IMR-90 (cell line): ENCODE results near the gene HPS4. TPM values are rescaled to one million over a fixed set of nuclear protein-coding genes. Genes with fewer than 3 reads are reported as not detected.

Experiments
- ATAC-seq: fragments of 200-7000 bp; cut with Tn5 transposase; 2 replicates; pipeline ENCODE4 v1.9.1; 2020; ENCODE audit warnings: low read depth, mild to moderate bottlenecking, moderate library complexity
- BruUV-seq: library from RNA; stranded (reverse); fragments of 400-500 nt; replicated peaks from 2 replicates; lab custom pipeline; 2021; lab: Mats Ljungman, UMichigan
- CTCF ChIA-PET: fragments of 300-600 bp; formaldehyde crosslinking; extraction: SDS; loops from one replicate; lab custom pipeline; 2021; ENCODE audit warnings: antibody characterized with exemption; lab: Yijun Ruan, JAX
- POLR2A ChIA-PET: fragments of 300-600 bp; sonication (Branson Sonifier 250); formaldehyde crosslinking; loops from one replicate; lab custom pipeline; 2022; ENCODE audit warnings: antibody characterized with exemption; ENCODE audit not compliant: unreplicated experiment; lab: Charles Lee
- DNase-seq: peaks from one replicate; pipeline ENCODE4 v3.0.0; 2013
- H2AFZ ChIP-seq: replicated peaks from 2 replicates; pipeline ENCODE3; 2013; ENCODE audit warnings: low read length, mild to moderate bottlenecking; ENCODE audit not compliant: poor library complexity
- H2AK5ac ChIP-seq: 2 replicates; pipeline ENCODE4 v1.6.1; 2013; ENCODE audit warnings: low read depth, low read length, inconsistent platforms
- H2AK9ac ChIP-seq: replicated peaks from 2 replicates; pipeline ENCODE3; 2013; ENCODE audit warnings: mild to moderate bottlenecking, low read depth, low read length, moderate library complexity; ENCODE audit not compliant: poor library complexity
- H2BK120ac ChIP-seq: 2 replicates; pipeline ENCODE4 v1.6.1; 2013; ENCODE audit warnings: low read depth, low read length, inconsistent platforms
- H2BK15ac ChIP-seq: 3 replicates; pipeline ENCODE4 v1.6.1; 2013; ENCODE audit warnings: low read depth, low read length, inconsistent platforms
- H2BK20ac ChIP-seq: 2 replicates; pipeline ENCODE4 v1.6.1; 2013; ENCODE audit warnings: low read depth, mild to moderate bottlenecking, inconsistent platforms, low read length, moderate library complexity
- H2BK5ac ChIP-seq: 2 replicates; pipeline ENCODE4 v1.6.1; 2013; ENCODE audit warnings: mild to moderate bottlenecking, low read depth, low read length, inconsistent platforms; ENCODE audit not compliant: poor library complexity, severe bottlenecking
- H3K14ac ChIP-seq: replicated peaks from 2 replicates; pipeline ENCODE4 v1.6.1; 2013; ENCODE audit warnings: low read depth, low read length, inconsistent platforms
- H3K18ac ChIP-seq: 2 replicates; pipeline ENCODE4 v1.6.1; 2013; ENCODE audit warnings: low read depth, low read length, control low read depth
- H3K23ac ChIP-seq: 2 replicates; pipeline ENCODE4 v1.6.1; 2013; ENCODE audit warnings: low read depth, low read length, inconsistent platforms
- H3K27ac ChIP-seq: 2 replicates; pipeline ENCODE4 v1.5.1; 2013; ENCODE audit warnings: mild to moderate bottlenecking, control low read depth, low read length; ENCODE audit not compliant: insufficient read depth
- H3K27me3 ChIP-seq: 2 replicates; pipeline ENCODE4 v1.6.1; 2013; ENCODE audit warnings: low read length; ENCODE audit not compliant: control insufficient read depth, insufficient read depth
- H3K36me3 ChIP-seq: 2 replicates; pipeline ENCODE4 v1.6.1; 2013; ENCODE audit warnings: low read length, mixed read lengths; ENCODE audit not compliant: control insufficient read depth, insufficient read depth
- H3K4ac ChIP-seq: 2 replicates; pipeline ENCODE4 v1.6.1; 2013; ENCODE audit warnings: low read depth, low read length, inconsistent platforms
- H3K4me1 ChIP-seq: 2 replicates; pipeline ENCODE4 v1.6.1; 2013; ENCODE audit warnings: low read length, mixed read lengths; ENCODE audit not compliant: control insufficient read depth, insufficient read depth
- H3K4me2 ChIP-seq: 2 replicates; pipeline ENCODE4 v1.6.1; 2013; ENCODE audit warnings: low read depth, mild to moderate bottlenecking, control low read depth, low read length, moderate library complexity
- H3K4me3 ChIP-seq: 2 replicates; pipeline ENCODE4 v1.5.1; 2013; ENCODE audit warnings: low read depth, mild to moderate bottlenecking, control low read depth, low read length, moderate library complexity; ENCODE audit not compliant: insufficient read depth
- H3K56ac ChIP-seq: 2 replicates; pipeline ENCODE4 v1.6.1; 2013; ENCODE audit warnings: low read length, inconsistent platforms; ENCODE audit not compliant: insufficient read depth; ENCODE audit errors: extremely low read depth
- H3K79me1 ChIP-seq, 2 experiments: 2 replicates each; pipeline ENCODE4 v1.6.1; 2013; ENCODE audit warnings: low read length in 2 of 2, inconsistent platforms in 1 of 2, low read depth in 1 of 2
- H3K9ac ChIP-seq: 2 replicates; pipeline ENCODE4 v1.6.1; 2013; ENCODE audit warnings: low read depth, low read length, control low read depth
- H3K9me1 ChIP-seq: 2 replicates; pipeline ENCODE4 v1.6.1; 2013; ENCODE audit warnings: low read length, inconsistent platforms; ENCODE audit not compliant: insufficient read depth
- H3K9me3 ChIP-seq: 2 replicates; pipeline ENCODE4 v1.6.1; 2013; ENCODE audit warnings: low read length; ENCODE audit not compliant: control insufficient read depth, insufficient read depth
- H4K20me1 ChIP-seq: 2 replicates; pipeline ENCODE4 v1.6.1; 2013; ENCODE audit warnings: low read length, inconsistent platforms; ENCODE audit not compliant: insufficient read depth
- H4K5ac ChIP-seq: 2 replicates; pipeline ENCODE4 v1.6.1; 2013; ENCODE audit warnings: mild to moderate bottlenecking, low read depth, low read length, control low read depth
- H4K8ac ChIP-seq, 2 experiments: 2 replicates each; pipeline ENCODE4 v1.6.1; 2013; ENCODE audit warnings: low read depth in 2 of 2, low read length in 2 of 2, control low read depth in 1 of 2, inconsistent platforms in 1 of 2
- H4K91ac ChIP-seq: 2 replicates; pipeline ENCODE4 v1.6.1; 2013; ENCODE audit warnings: low read depth, low read length, inconsistent platforms; ENCODE audit not compliant: insufficient read depth
- BHLHE40 ChIP-seq: fragments of 150-350 bp; IDR thresholded peaks from 2 replicates; pipeline ENCODE4 v1.6.1; 2016; ENCODE audit warnings: mild to moderate bottlenecking, low read depth, low read length
- CEBPB ChIP-seq: IDR thresholded peaks from 2 replicates; pipeline ENCODE4 v1.6.1; 2012; ENCODE audit warnings: low read depth, low read length, improper control_type of control experiment
- CHD1 ChIP-seq: IDR thresholded peaks from 2 replicates; pipeline ENCODE4 v1.6.1; 2012; ENCODE audit warnings: low read depth, low read length, improper control_type of control experiment
- ELK1 ChIP-seq: fragments of 150-350 bp; IDR thresholded peaks from 2 replicates; pipeline ENCODE4 v1.6.1; 2016; ENCODE audit warnings: low read depth, mild to moderate bottlenecking, low read length, moderate library complexity, borderline replicate concordance
- MAFK ChIP-seq: IDR thresholded peaks from 2 replicates; pipeline ENCODE4 v1.6.1; 2012; ENCODE audit warnings: low read depth, low read length, improper control_type of control experiment
- MAZ ChIP-seq: IDR thresholded peaks from 2 replicates; pipeline ENCODE4 v1.6.1; 2012; ENCODE audit warnings: low read depth, mild to moderate bottlenecking, low read length, improper control_type of control experiment, moderate library complexity, borderline replicate concordance
- MXI1 ChIP-seq: IDR thresholded peaks from 2 replicates; pipeline ENCODE4 v1.6.1; 2012; ENCODE audit warnings: low read depth, mild to moderate bottlenecking, low read length, moderate library complexity, borderline replicate concordance
- NFE2L2 ChIP-seq: fragments of 150-350 bp; IDR thresholded peaks from 2 replicates; pipeline ENCODE4 v1.6.1; 2016; ENCODE audit warnings: low read depth, mild to moderate bottlenecking, low read length
- POLR2A ChIP-seq: IDR thresholded peaks from 2 replicates; pipeline ENCODE4 v1.6.1; 2012; ENCODE audit warnings: mild to moderate bottlenecking, low read depth, low read length
- RAD21 ChIP-seq: IDR thresholded peaks from 2 replicates; pipeline ENCODE4 v1.6.1; 2012; ENCODE audit warnings: low read length, improper control_type of control experiment
- RCOR1 ChIP-seq: IDR thresholded peaks from 2 replicates; pipeline ENCODE4 v1.6.1; 2012; ENCODE audit warnings: mild to moderate bottlenecking, low read length, improper control_type of control experiment; ENCODE audit not compliant: insufficient replicate concordance
- RFX5 ChIP-seq: IDR thresholded peaks from 2 replicates; pipeline ENCODE4 v1.8.0; 2012; ENCODE audit warnings: low read depth, mild to moderate bottlenecking, low read length, moderate library complexity
- SMC3 ChIP-seq: fragments of 150-350 bp; IDR thresholded peaks from 2 replicates; pipeline ENCODE4 v1.6.1; 2016; ENCODE audit warnings: low read depth, mild to moderate bottlenecking, antibody characterized with exemption, low read length, moderate library complexity
- WGBS, 2 experiments: methylation state at CpG; one replicate each; pipeline versions ENCODE4 v1.1.5 to v1.1.7; 2013; ENCODE audit warnings: missing lambda C conversion rate in 2 of 2; ENCODE audit not compliant: insufficient read length in 1 of 2; ENCODE audit errors: extremely low coverage in 2 of 2; 5-methylcytosine and 5-hydroxymethylcytosine counted together
- dilution Hi-C: fragments of 300-500 bp; cut with HindIII; formaldehyde crosslinking; loops from one replicate; pipeline ENCODE4 v1.14.3; 2018; ENCODE audit warnings: low sequenced_read_pairs; ENCODE audit not compliant: unreplicated experiment
- in situ Hi-C: fragments of 300-500 bp; cut with MboI; formaldehyde crosslinking; loops from 3 replicates; pipeline ENCODE4 v1.14.3; 2019; ENCODE audit warnings: low sequenced_read_pairs, inconsistent platforms, mixed read lengths
- intact Hi-C: fragments of 100-400 bp; cut with micrococcal nuclease; formaldehyde crosslinking; loops from 2 replicates; pipeline ENCODE4 v1.10.0; 2022
- polyA plus RNA-seq, 3 experiments: library from polyadenylated mRNA; depleted of rRNA; stranded (reverse); fragments of >200 nt; gene quantifications; 2 replicates each; pipeline ENCODE4 v1.2.3, GENCODE V29; 2012; ENCODE audit warnings: low replicate concordance in 1 of 3
- total RNA-seq: library from RNA; depleted of rRNA; stranded (reverse); fragments of >200 nt; gene quantifications from 2 replicates; pipeline ENCODE4 v1.2.3, GENCODE V29; 2012
- TF ChIP-seq, protein P1 (sequence below): conservative IDR thresholded peaks from 2 replicates; pipeline ENCODE4 v1.5.1; 2012; ENCODE audit warnings: mild to moderate bottlenecking, low read depth, low read length, improper control_type of control experiment
- TF ChIP-seq, protein P2 (sequence below): fragments of 150-350 bp; IDR thresholded peaks from 2 replicates; pipeline ENCODE4 v1.6.1; 2017; ENCODE audit warnings: mild to moderate bottlenecking, antibody characterized with exemption, low read length, low read depth

HPS4 gene
- total and polyA plus RNA-seq, 2 of the 4 experiments (the other 2 are of a cell fraction), result 15.8 to 19.0 TPM

GRCh38 chr22:26466196-26466595 is 17.4 kb downstream of the HPS4 start:
- Histone ChIP-seq H3K9me1 (peaks cover 6% of the 10 kb centered on the region), H3K14ac (no peak overlapping the region), H4K91ac (no peak overlapping the region), H2BK20ac (no peak overlapping the region), H4K5ac (no peak overlapping the region), H3K4ac (no peak overlapping the region), H3K27ac (no peak overlapping the region), H2BK15ac (no peak overlapping the region), H2BK5ac (no peak overlapping the region), H3K9ac (no peak overlapping the region), H3K79me1 (peaks cover 0 to 7% of the 10 kb centered on the region in 2 experiments; a peak in 3 of 4 replicates), H4K20me1 (0 out of 2 replicates have a peak, but pooled peaks cover 2% of the 10 kb centered on the region), H4K8ac (no peak overlapping the region), H3K27me3 (no peaks in the 10 kb centered on the region), H2BK120ac (no peak overlapping the region), H3K4me2 (no peak overlapping the region), H2AK5ac (no peak overlapping the region), H3K18ac (no peak overlapping the region), H3K23ac (no peak overlapping the region), H3K4me3 (no peak overlapping the region), H2AK9ac (no peak overlapping the region), H3K36me3 (peaks cover 63% of the 10 kb centered on the region), H2AFZ (no peak overlapping the region), H3K56ac (no peak overlapping the region), H3K9me3 (no peaks in the 10 kb centered on the region), H3K4me1 (no peaks in the 10 kb centered on the region)
- dilution Hi-C loops, result no loop called here
- no peak for DNase-seq
- ChIA-PET CTCF (no interaction called here), POLR2A (no interaction called here)
- in situ Hi-C loops, result no loop called here
- no CpG with 5 or more reads among the region's 5 CpGs for WGBS, 2 experiments
- TF ChIP-seq BHLHE40, result no peak
- TF ChIP-seq MAFK, result no peak
- no peak for TF ChIP-seq ELK1
- TF ChIP-seq POLR2A, result no peak
- TF ChIP-seq NFE2L2, result no peak
- TF ChIP-seq MXI1, result no peak
- TF ChIP-seq MAZ, result no peak
- TF ChIP-seq, protein P1, sequence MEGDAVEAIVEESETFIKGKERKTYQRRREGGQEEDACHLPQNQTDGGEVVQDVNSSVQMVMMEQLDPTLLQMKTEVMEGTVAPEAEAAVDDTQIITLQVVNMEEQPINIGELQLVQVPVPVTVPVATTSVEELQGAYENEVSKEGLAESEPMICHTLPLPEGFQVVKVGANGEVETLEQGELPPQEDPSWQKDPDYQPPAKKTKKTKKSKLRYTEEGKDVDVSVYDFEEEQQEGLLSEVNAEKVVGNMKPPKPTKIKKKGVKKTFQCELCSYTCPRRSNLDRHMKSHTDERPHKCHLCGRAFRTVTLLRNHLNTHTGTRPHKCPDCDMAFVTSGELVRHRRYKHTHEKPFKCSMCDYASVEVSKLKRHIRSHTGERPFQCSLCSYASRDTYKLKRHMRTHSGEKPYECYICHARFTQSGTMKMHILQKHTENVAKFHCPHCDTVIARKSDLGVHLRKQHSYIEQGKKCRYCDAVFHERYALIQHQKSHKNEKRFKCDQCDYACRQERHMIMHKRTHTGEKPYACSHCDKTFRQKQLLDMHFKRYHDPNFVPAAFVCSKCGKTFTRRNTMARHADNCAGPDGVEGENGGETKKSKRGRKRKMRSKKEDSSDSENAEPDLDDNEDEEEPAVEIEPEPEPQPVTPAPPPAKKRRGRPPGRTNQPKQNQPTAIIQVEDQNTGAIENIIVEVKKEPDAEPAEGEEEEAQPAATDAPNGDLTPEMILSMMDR, result no peak
- TF ChIP-seq CHD1, result no peak
- no peak for TF ChIP-seq SMC3
- no peak for TF ChIP-seq RAD21
- no peak for TF ChIP-seq CEBPB
- no peak for TF ChIP-seq RFX5
- TF ChIP-seq, protein P2, sequence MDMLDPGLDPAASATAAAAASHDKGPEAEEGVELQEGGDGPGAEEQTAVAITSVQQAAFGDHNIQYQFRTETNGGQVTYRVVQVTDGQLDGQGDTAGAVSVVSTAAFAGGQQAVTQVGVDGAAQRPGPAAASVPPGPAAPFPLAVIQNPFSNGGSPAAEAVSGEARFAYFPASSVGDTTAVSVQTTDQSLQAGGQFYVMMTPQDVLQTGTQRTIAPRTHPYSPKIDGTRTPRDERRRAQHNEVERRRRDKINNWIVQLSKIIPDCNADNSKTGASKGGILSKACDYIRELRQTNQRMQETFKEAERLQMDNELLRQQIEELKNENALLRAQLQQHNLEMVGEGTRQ, result no peak
- TF ChIP-seq RCOR1, result no peak
- intact Hi-C loops, result no loop called here
- BruUV-seq, result no TSS peak
- no peak for ATAC-seq
